Stimulated activated CD8-positive, alpha-beta memory T cell treated with anti-CD3 and anti-CD28 coated beads, Interleukin-2, amount 100 ng/mL, for 1 hour (primary cell): Measurements from ENCODE around the gene MOV10L1.
"Not testable (repeated sequence)": the region's sequence is repeated elsewhere in the genome, so short reads cannot be mapped to it uniquely, and the experiment has no call there.

ENCODE experiments used
- DNase-seq, 2 donors: peaks; one replicate each; pipeline ENCODE4 v3.0.0-alpha.2; 2020; ENCODE audit warnings: low read depth in 2 of 2

MOV10L1 gene

DNA sequence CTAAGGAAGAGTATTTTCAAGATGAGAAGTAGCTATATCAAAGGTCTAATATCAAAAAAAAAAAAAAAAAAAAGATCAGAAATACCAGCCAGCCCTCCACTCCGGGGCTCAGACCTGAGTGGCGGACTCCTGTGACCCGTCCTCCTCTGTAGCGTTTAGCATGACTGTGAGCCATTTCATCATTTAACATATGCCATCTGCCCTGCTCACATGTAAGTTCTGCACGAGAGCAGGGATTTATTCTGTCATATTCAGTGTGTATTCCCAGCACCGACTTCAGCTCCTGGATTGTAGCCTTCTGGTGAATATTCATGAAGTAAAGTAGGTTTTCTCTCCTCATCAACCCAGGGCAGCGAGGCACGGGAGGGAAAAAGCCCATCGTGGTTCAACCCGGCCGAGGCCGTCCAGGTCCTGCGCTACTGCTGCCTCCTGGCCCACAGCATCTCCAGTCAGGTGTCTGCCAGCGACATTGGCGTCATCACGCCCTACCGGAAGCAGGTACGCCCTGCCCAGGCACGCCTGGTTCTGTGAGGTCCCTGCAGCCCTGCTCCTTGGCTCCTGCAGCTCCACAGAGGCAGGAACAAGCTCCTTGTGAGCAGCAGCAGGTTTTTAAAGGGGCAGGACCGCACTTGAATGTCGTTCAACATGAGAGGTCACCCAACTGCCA, 68.0 kb downstream of the MOV10L1 start:
- no peak for DNase-seq

GRCh38 chr22:50160947-50161346, 71.1 kb downstream of the MOV10L1 start:
- DNase-seq: no peak

GRCh38 chr22:50161508-50162390, 71.9 kb downstream of the MOV10L1 start:
- DNase-seq: no peak

GRCh38 chr22:50162391-50162956, 72.7 kb downstream of the MOV10L1 start:
- no peak for DNase-seq

- DNase-seq: no peak
Observed at GRCh38 chr22:50165436-50166123, 75.8 kb downstream of the MOV10L1 start.

GRCh38 chr22:50167689-50168489, 78.1 kb downstream of the MOV10L1 start:
- no peak for DNase-seq

DNA sequence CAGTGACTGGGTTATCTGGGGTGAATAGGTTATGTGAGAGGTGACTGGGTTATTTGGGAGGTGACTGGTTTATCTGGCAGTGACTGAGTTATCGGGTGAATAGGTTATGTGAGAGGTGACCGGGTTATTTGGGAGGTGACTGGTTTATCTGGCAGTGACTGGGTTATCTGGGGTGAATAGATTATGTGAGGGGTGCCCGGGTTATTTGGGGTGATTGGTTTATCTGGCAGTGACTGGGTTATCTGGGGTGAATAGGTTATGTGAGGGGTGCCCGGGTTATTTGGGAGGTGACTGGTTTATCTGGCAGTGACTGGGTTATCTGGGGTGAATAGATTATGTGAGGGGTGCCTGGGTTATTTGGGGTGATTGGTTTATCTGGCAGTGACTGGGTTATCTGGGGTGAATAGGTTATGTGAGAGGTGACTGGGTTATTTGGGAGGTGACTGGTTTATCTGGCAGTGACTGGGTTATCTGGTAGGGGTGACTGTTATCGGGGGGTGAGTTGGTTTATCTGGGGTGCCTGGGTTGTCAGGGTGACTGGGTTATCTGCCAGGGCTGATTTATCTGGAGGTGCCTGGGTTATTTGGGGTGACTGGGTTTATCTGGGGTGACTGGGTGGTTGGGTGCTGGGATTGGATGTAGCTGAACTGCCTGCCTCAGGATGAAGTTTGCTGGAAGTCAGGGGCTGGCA, 78.8 kb downstream of the MOV10L1 start:
- not testable (repeated sequence) for DNase-seq

DNA sequence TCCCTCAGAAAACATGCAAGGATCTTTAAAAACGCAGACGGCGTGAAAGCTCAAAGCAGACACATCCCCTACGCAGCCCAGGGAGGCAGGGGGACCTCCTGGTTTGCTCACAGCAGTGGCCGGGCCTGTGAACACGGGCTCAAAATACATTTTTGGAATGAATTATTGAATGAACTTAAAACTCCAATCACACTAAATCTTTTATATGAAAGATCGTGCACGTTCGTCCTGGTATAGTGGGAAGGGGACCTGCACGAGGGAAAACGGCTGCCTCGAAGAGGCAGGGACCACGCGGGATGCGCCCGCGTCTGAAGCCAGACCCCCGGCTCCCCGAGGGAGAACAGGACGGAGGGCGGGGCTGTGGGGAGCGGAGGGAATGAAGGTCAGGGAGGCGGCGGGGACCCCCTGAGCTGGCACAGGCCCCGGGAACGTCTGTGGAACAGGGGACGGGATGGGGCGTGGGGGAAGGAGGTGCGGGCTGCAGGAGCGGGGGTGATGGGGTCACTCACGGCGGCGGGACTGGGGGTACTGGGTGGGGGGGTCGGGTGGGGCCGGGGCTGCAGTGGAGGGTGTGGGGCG, 79.5 kb downstream of the MOV10L1 start:
- no peak for DNase-seq

- DNase-seq: no peak
Observed at GRCh38 chr22:50169774-50170341, 80.1 kb downstream of the MOV10L1 start.

DNA sequence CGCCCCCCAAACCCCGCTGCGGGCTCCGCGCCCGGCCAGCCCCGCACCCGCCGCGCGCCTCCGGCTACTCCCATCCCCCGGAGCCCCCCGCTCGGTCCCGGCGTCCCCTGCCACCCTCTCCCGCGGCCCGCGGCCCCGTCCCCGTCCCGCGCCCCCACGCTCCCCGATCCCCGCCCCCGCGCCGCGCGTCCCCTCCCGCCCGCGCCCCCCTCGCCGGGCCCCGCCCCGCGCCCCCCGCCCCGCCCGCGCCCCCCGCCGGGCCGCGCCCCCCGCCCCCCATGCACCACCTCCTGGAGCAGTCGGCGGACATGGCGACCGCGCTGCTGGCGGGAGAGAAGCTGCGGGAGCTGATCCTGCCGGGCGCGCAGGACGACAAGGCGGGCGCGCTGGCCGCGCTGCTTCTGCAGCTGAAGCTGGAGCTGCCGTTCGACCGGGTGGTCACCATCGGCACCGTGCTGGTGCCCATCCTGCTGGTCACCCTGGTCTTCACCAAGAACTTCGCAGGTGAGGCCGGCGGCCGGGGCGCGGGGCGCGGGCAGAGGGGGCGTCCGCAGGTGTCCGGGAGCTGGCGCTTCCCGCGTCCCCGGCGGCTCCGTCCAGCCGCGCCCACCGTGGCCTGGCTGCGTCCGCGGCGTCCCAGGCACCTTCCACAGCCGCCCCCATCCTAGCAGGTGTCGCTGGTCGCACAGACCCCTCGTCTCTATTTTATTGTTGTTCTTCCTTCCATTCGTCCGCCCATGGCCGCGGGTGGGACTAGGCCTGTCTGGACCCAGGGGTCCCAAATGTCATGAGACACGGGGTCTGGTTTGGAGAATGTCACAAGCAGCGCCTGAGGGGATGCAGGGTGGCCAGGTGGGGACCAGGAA, 80.9 kb downstream of the MOV10L1 start, which contains the start of gene PANX2:
TSS of gene PANX2 (plus strand) at position 279 of the 866 bp plus-strand sequence. CDS start at position 279, 0 bp downstream.
- no peak for DNase-seq

DNA sequence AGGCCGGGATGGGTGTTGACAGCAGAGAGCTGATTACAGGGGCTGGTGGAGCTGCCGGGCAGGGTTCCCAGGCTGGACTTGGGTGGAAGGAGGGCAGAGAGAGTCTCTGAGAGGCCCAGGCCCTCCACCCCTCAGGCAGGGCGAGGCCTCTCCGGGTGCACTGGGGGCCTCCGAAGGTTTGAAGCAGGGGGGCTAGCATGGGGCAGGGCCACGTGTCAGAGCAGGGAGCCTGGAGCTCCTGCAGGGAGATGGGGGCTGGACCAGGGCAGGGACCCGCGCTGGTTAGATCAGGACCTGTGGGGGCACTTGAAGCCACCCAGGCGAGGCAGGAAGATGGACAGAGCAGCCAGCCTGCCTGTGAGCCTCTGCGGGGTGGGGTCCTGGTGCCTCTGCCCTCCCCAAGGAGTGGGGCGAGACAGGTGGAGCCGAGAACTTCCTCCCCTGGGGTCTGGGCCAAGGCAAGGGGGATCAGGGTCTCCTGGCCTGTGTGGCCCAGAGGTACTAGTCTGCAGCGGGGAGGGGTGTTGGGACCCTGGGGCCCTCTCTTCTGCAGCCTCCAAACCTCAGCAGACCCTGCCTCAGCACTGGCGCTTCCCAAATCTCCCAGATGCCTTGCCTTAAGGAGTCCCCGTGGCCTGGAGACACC, 81.6 kb downstream of the MOV10L1 start:
- no peak for DNase-seq

DNA sequence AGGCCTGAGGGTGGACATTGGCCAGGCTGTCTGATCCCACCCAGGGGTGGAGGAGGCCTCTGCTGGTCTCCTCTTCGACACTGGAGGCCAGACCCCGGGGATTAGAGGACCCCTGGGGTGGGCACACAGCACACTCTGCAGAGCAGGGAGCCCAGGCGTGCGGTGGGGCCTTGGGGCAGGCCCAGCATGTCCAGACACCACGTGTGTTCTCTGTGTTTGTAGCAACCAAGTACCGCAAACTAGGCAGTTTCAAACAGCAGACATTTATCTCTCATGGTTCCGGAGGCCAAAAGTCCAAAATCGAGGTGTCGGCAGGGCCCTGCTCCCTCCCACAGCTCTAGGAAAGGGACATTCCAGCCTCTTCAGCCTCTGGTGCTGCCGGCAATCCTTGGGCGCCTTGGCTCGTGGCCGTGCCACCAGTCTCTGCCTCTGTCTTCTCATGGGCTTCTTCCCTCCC, 82.2 kb downstream of the MOV10L1 start:
- no peak for DNase-seq

- no peak for DNase-seq
Observed at GRCh38 chr22:50173311-50173982, 83.6 kb downstream of the MOV10L1 start.

DNA sequence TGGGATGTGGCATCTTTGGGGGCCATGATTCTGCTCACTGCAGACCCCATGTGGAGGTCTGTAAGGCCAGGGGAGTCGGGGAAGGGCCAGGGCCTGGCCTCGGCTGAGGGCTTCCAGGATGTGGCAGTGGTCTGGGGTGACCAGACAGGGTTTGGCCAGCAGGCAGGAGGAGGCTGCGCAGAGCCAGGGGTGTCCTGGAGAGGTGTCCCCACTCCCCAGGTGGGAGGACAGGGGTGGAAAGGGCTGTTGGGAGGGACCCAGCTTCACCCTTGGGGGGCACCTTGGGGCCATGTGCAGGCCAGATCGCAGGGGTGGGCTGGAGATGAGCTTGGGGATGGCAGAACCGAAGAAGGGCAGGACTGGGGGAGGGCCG, 84.2 kb downstream of the MOV10L1 start:
- no peak for DNase-seq

DNA sequence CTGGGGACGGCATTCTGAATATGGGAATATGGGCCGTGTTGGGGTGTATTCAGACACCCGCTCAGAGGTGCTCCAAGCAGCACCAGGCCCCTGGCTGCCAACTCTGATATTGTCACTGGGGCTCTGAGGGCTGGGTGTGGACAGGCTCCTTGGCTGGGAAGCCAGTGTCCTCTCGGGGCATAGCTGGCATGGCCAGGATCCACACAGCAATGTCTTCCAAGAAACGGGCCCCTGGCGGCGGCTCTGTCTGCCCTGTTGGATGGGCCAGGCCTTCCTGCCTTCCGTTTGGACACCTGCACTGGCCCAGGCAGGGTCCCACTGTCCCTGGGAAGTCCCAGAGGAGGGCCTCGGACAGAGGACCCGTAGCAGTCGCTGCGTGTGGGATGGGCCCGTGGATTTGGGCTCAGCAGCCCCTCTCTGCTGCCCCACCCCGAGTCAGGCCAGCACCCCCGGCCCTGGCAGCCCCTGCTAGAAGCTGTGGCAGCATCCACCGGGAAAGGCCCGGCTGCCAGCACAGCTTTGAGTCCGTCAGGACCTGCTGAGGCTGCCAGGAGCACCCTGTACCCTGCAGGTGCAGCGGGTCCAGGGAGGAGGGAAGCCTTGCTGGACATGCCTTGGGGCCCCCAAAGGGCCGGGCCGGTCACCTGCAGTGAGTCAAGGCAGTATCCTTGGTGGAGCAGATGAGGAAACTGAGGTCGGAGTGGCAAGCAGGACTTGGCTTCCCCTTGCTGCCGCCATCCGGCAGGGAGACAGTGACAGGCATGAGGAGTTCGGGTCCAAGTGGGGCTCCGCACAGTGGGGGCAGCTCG, 84.8 kb downstream of the MOV10L1 start:
- no peak for DNase-seq

GRCh38 chr22:50175191-50175461, 85.3 kb downstream of the MOV10L1 start:
- no peak for DNase-seq
